Neural cell (in vitro differentiated cells): Measurements from ENCODE around the gene SYK. TPM values are rescaled to one million over a fixed set of nuclear protein-coding genes. Genes with fewer than 3 reads are reported as not detected.

Experiments
- H2AFZ ChIP-seq: fragments of 200-600, 300-800 bp; sonication (generic), shearing (Covaris generic); 2 replicates; pipeline ENCODE4 v1.6.0; 2014; ENCODE audit warnings: low read depth, mild to moderate bottlenecking, antibody characterized with exemption, low read length, moderate library complexity
- H3F3A ChIP-seq: fragments of 200-600 bp; shearing (Covaris generic); 2 replicates; pipeline ENCODE4 v1.6.1; 2016; ENCODE audit warnings: mild to moderate bottlenecking, moderate library complexity, mixed read lengths, antibody characterized with exemption, low read length; ENCODE audit not compliant: insufficient read depth, poor library complexity, severe bottlenecking
- H3K27ac ChIP-seq: fragments of 200-600, 300-800 bp; sonication (generic), shearing (Covaris generic); 2 replicates; pipeline ENCODE4 v1.5.1; 2014; ENCODE audit warnings: mild to moderate bottlenecking, low read length, moderate library complexity
- H3K27me3 ChIP-seq: fragments of 300-800, 200-600 bp; sonication (generic), shearing (Covaris generic); 2 replicates; pipeline ENCODE4 v1.6.0; 2014; ENCODE audit warnings: mild to moderate bottlenecking, low read depth, low read length, moderate library complexity; ENCODE audit not compliant: insufficient read depth
- H3K36me3 ChIP-seq: fragments of 300-800, 200-600 bp; sonication (generic), shearing (Covaris generic); 2 replicates; pipeline ENCODE4 v1.5.1; 2014; ENCODE audit warnings: mild to moderate bottlenecking, antibody characterized with exemption, low read length, moderate library complexity; ENCODE audit not compliant: insufficient read depth
- H3K4me2 ChIP-seq: fragments of 300-800, 200-600 bp; sonication (generic), shearing (Covaris generic); 2 replicates; pipeline ENCODE4 v1.6.0; 2014; ENCODE audit warnings: mild to moderate bottlenecking, low read length
- H3K4me3 ChIP-seq: fragments of 300-800, 200-600 bp; sonication (generic), shearing (Covaris generic); 2 replicates; pipeline ENCODE4 v1.5.1; 2014; ENCODE audit warnings: mild to moderate bottlenecking, low read length, moderate library complexity
- H3K79me2 ChIP-seq: fragments of 200-600 bp; shearing (Covaris generic); replicated peaks from 2 replicates; pipeline ENCODE4 v1.6.0; 2014; ENCODE audit warnings: mild to moderate bottlenecking, low read length, moderate library complexity; ENCODE audit not compliant: insufficient read depth
- H3K9ac ChIP-seq: fragments of 300-800, 200-600 bp; sonication (generic), shearing (Covaris generic); 2 replicates; pipeline ENCODE4 v1.6.1; 2016; ENCODE audit warnings: mild to moderate bottlenecking, low read length, mixed read lengths
- H3K9me2 ChIP-seq: fragments of 200-600 bp; shearing (Covaris generic); 2 replicates; pipeline ENCODE4 v1.6.1; 2016; ENCODE audit warnings: mild to moderate bottlenecking, low read length, mixed read lengths; ENCODE audit not compliant: insufficient read depth
- H3K9me3 ChIP-seq: fragments of 200-600, 300-800 bp; sonication (generic), shearing (Covaris generic); 2 replicates; pipeline ENCODE4 v1.6.1; 2016; ENCODE audit warnings: mild to moderate bottlenecking, mixed run types, low read length, moderate library complexity, mixed read lengths
- H4K20me1 ChIP-seq: fragments of 200-600 bp; shearing (Covaris generic); 2 replicates; pipeline ENCODE4 v1.6.1; 2016; ENCODE audit warnings: mild to moderate bottlenecking, mixed run types; ENCODE audit not compliant: insufficient read depth
- CTCF ChIP-seq: fragments of 450-650 bp; IDR thresholded peaks from 2 replicates; pipeline ENCODE4 v1.5.1; 2014; ENCODE audit warnings: antibody characterized with exemption, mild to moderate bottlenecking, moderate library complexity; ENCODE audit not compliant: poor library complexity, severe bottlenecking
- EP300 ChIP-seq: fragments of 450-650 bp; conservative IDR thresholded peaks from 2 replicates; pipeline ENCODE4 v1.6.1; 2014; ENCODE audit warnings: antibody characterized with exemption, mild to moderate bottlenecking, moderate library complexity; ENCODE audit not compliant: poor library complexity, severe bottlenecking
- EZH2 ChIP-seq: fragments of 200-600, 300-800 bp; shearing (Covaris generic), sonication (generic); IDR thresholded peaks from 2 replicates; pipeline ENCODE4 v1.6.1; 2014; ENCODE audit warnings: antibody characterized with exemption, low read length, borderline replicate concordance, mild to moderate bottlenecking; ENCODE audit not compliant: insufficient read depth, poor library complexity, severe bottlenecking
- MXI1 ChIP-seq: fragments of 450-650 bp; conservative IDR thresholded peaks from 2 replicates; pipeline ENCODE4 v1.6.1; 2014; ENCODE audit warnings: antibody characterized with exemption, mild to moderate bottlenecking; ENCODE audit not compliant: poor library complexity, severe bottlenecking
- POLR2AphosphoS5 ChIP-seq: IDR thresholded peaks from 2 replicates; pipeline ENCODE4 v1.6.1; 2012
- RAD21 ChIP-seq: fragments of 450-650 bp; conservative IDR thresholded peaks from 2 replicates; pipeline ENCODE4 v1.6.1; 2014; ENCODE audit warnings: antibody characterized with exemption, mild to moderate bottlenecking, moderate library complexity
- REST ChIP-seq: IDR thresholded peaks from 2 replicates; pipeline ENCODE4 v1.6.1; 2012; ENCODE audit warnings: borderline replicate concordance
- SMC3 ChIP-seq: fragments of 450-650 bp; conservative IDR thresholded peaks from 2 replicates; pipeline ENCODE4 v1.6.1; 2014; ENCODE audit warnings: antibody characterized with exemption, mild to moderate bottlenecking, moderate library complexity; ENCODE audit not compliant: poor library complexity
- TAF1 ChIP-seq: IDR thresholded peaks from 2 replicates; pipeline ENCODE4 v1.6.1; 2012; ENCODE audit warnings: low read depth
- polyA plus RNA-seq: library from polyadenylated mRNA; depleted of rRNA; stranded (reverse); fragments of >200 nt; gene quantifications from 2 replicates; pipeline ENCODE4 v1.2.3, GENCODE V29; 2014

The SYK gene
- polyA plus RNA-seq, 1 donor from 2014 or later, result not detected

- no peak overlapping the region for H2AFZ ChIP-seq
- TF ChIP-seq TAF1 (no peak), CTCF (peak; percentile 89), EZH2 (no peak), RAD21 (peak; percentile 91), SMC3 (peak; percentile 90), EP300 (no peak), MXI1 (no peak), POLR2AphosphoS5 (no peak)
- H3K27ac ChIP-seq, result no peak overlapping the region
- no peaks in the 10 kb centered on the region for H3F3A ChIP-seq
- H3K9me2 ChIP-seq, result no peaks in the 10 kb centered on the region
- no peak overlapping the region for H3K9ac ChIP-seq
- no peak overlapping the region for H3K4me3 ChIP-seq
- H3K79me2 ChIP-seq, result no peaks in the 10 kb centered on the region
- H3K9me3 ChIP-seq, result no peaks in the 10 kb centered on the region
- H3K4me2 ChIP-seq, result no peak overlapping the region
- no peaks in the 10 kb centered on the region for H3K36me3 ChIP-seq
- no peaks in the 10 kb centered on the region for H3K27me3 ChIP-seq
- H4K20me1 ChIP-seq, result no peaks in the 10 kb centered on the region
These were observed 69.2 kb downstream of the SYK start for GRCh38 chr9:90870621-90871326.

GRCh38 chr9:90871327-90871935 lies 69.8 kb downstream of the SYK start:
- Histone ChIP-seq H3K9me3 (no peaks in the 10 kb centered on the region), H3K9me2 (no peaks in the 10 kb centered on the region)
- TF ChIP-seq MXI1 (no peak), EP300 (no peak)

GRCh38 chr9:90872835-90873294 lies 71.2 kb downstream of the SYK start:
- Histone ChIP-seq H3F3A (no peaks in the 10 kb centered on the region), H2AFZ (no peak overlapping the region), H4K20me1 (no peaks in the 10 kb centered on the region), H3K4me2 (no peak overlapping the region), H3K27me3 (no peaks in the 10 kb centered on the region), H3K9ac (no peak overlapping the region), H3K9me2 (no peaks in the 10 kb centered on the region), H3K4me3 (no peak overlapping the region), H3K36me3 (no peaks in the 10 kb centered on the region), H3K79me2 (no peaks in the 10 kb centered on the region), H3K9me3 (no peaks in the 10 kb centered on the region), H3K27ac (no peak overlapping the region)
- no peak for TF ChIP-seq REST
- no peak for TF ChIP-seq EP300
- TF ChIP-seq SMC3, result no peak
- no peak for TF ChIP-seq RAD21
- no peak for TF ChIP-seq POLR2AphosphoS5
- TF ChIP-seq EZH2, result no peak
- TF ChIP-seq MXI1, result no peak
- TF ChIP-seq TAF1, result no peak
- no peak for TF ChIP-seq CTCF

More at GRCh38 chr9:90871327-90871935, 69.8 kb downstream of the SYK start:
- H3K79me2 ChIP-seq, result no peaks in the 10 kb centered on the region
- H3K4me3 ChIP-seq, result no peak overlapping the region
- H3K36me3 ChIP-seq, result no peaks in the 10 kb centered on the region
- no peaks in the 10 kb centered on the region for H4K20me1 ChIP-seq
- H2AFZ ChIP-seq, result no peak overlapping the region
- H3K27ac ChIP-seq, result no peak overlapping the region
- no peaks in the 10 kb centered on the region for H3F3A ChIP-seq
- no peak overlapping the region for H3K4me2 ChIP-seq
- no peaks in the 10 kb centered on the region for H3K27me3 ChIP-seq
- H3K9ac ChIP-seq, result no peak overlapping the region
